ENCODE measurements around the gene TNFRSF8. TPM values are rescaled to one million over a fixed set of nuclear protein-coding genes. Genes with fewer than 3 reads are reported as not detected.

The TNFRSF8 gene
- total RNA-seq, 1 experiment from 2014 or later = 2.9 TPM

GRCh38 chr1:12138196-12139168 is 75.4 kb downstream of the TNFRSF8 start:
- no CpG with 5 or more reads among the region's 31 CpGs for WGBS (ENCODE audit: extremely low coverage, insufficient read length, low lambda C conversion rate)
- H3K27ac Mint-ChIP-seq = peak overlapping the region in 1 of 3 experiments; percentile 55; a peak in 2 of 7 replicates
- Histone ChIP-seq H3K9me3 (ENCODE audit: control insufficient read depth, low read depth, low read length) (no peaks in the 10 kb centered on the region), H2BK5ac (ENCODE audit: insufficient read length, low read length) (no peak overlapping the region), H3K27ac (ENCODE audit: insufficient read length, low read depth, low read length) (no peak overlapping the region), H3K79me1 (ENCODE audit: insufficient read depth, low read depth, low read length, poor library complexity, severe bottlenecking) (no peaks in the 10 kb centered on the region), H2BK20ac (ENCODE audit: low read depth, low read length, poor library complexity, severe bottlenecking) (no peak overlapping the region), H3K56ac (ENCODE audit: insufficient read length, low read depth, low read length) (no peak overlapping the region), H3K4me1 (ENCODE audit: insufficient read depth, low read length) (no peaks in the 10 kb centered on the region), H3K14ac (ENCODE audit: insufficient read depth, low read length) (no peak overlapping the region), H3K79me2 (ENCODE audit: insufficient read depth, low read length) (no peaks in the 10 kb centered on the region), H3K9ac (ENCODE audit: extremely low read depth, insufficient read length, low read length) (no peak overlapping the region), H3K23me2 (ENCODE audit: insufficient read length, low read depth, low read length, poor library complexity, severe bottlenecking) (no peaks in the 10 kb centered on the region), H2AK5ac (ENCODE audit: insufficient read length, low read length) (no peak overlapping the region), H2BK15ac (ENCODE audit: low read depth, low read length) (no peak overlapping the region), H4K20me1 (ENCODE audit: control insufficient read depth, insufficient read depth, insufficient read length) (no peaks in the 10 kb centered on the region), H4K5ac (ENCODE audit: insufficient read length, low read depth, low read length) (no peak overlapping the region), H3T11ph (ENCODE audit: low read length) (no peak overlapping the region), H3K23ac (ENCODE audit: insufficient read length, low read depth, low read length) (no peak overlapping the region), H3K4me2 (ENCODE audit: insufficient read depth, insufficient read length, low read length) (no peak overlapping the region), H2BK12ac (ENCODE audit: insufficient read length, low read depth, low read length) (no peak overlapping the region), H2BK120ac (ENCODE audit: low read depth, low read length, poor library complexity, severe bottlenecking) (no peak overlapping the region), H4K8ac (replicated peaks; ENCODE audit: insufficient read length, low read depth, low read length) (no peak overlapping the region), H2AFZ (ENCODE audit: low read length) (no peak overlapping the region), H3K4ac (ENCODE audit: low read depth, low read length) (no peak overlapping the region), H3K18ac (ENCODE audit: insufficient read length, low read depth, low read length) (no peak overlapping the region), H4K91ac (ENCODE audit: insufficient read length, low read depth, low read length) (no peak overlapping the region), H3K27me3 (ENCODE audit: insufficient read depth, low read length) (no peaks in the 10 kb centered on the region)
- peaks cover 0 to 14% of the 10 kb centered on the region in 2 experiments; a peak in 2 of 4 replicates for H3K4me1 Mint-ChIP-seq
- H3K36me3 Mint-ChIP-seq (ENCODE audit: insufficient read depth in 1 of 3, low read depth in 3 of 3) = no peaks in the 10 kb centered on the region; a peak in 1 of 7 replicates
- no peak overlapping the region for H3K4me3 Mint-ChIP-seq
- no peaks in the 10 kb centered on the region for H3K27me3 Mint-ChIP-seq (ENCODE audit: low read depth)
- H3K9me3 Mint-ChIP-seq = no peaks in the 10 kb centered on the region
- DNase-seq = no peak
- no peak for TF ChIP-seq CTCF (conservative IDR thresholded peaks at IDR 0.05)
